Gastroesophageal sphincter (tissue), 3 donors: ENCODE data around the gene MAK.

Experiments used
- CTCF ChIP-seq, 4 experiments: fragments of 200-600 bp in 2 of 4; fragments of 450-650 bp in 2 of 4; sonication (generic) in 1 of 4; IDR thresholded peaks; one replicate each; pipeline ENCODE4 v1.5.1; 2017 to 2019; ENCODE audit warnings: antibody characterized with exemption in 4 of 4, mild to moderate bottlenecking in 2 of 4, moderate library complexity in 2 of 4
- POLR2A ChIP-seq, 2 donors: fragments of 450-650 bp; IDR thresholded peaks; one replicate each; pipeline ENCODE4 v1.6.1; 2017; ENCODE audit warnings: antibody characterized with exemption in 2 of 2, mild to moderate bottlenecking in 2 of 2, moderate library complexity in 1 of 2

- TF ChIP-seq POLR2A (IDR thresholded peaks at IDR 0.05) (no peak), CTCF (IDR thresholded peaks at IDR 0.05) (no peak)
Observed at GRCh38 chr6:10794239-10794638, 44.1 kb downstream of the MAK start.
